Ectodermal cell (in vitro differentiated cells): Measurements from ENCODE around the gene SEMA5B.

Experiments
- H3K27ac ChIP-seq: 2 replicates; pipeline ENCODE4 v1.7.0; 2013; ENCODE audit warnings: mild to moderate bottlenecking, low read depth, low read length; ENCODE audit not compliant: insufficient read depth, poor library complexity, severe bottlenecking
- H3K27me3 ChIP-seq: 2 replicates; pipeline ENCODE4 v1.7.0; 2013; ENCODE audit warnings: mild to moderate bottlenecking, low read length; ENCODE audit not compliant: insufficient read depth, control insufficient read depth, poor library complexity, severe bottlenecking
- H3K36me3 ChIP-seq: one replicate; pipeline ENCODE4 v1.7.0; 2013; ENCODE audit warnings: low read length; ENCODE audit not compliant: control insufficient read depth, insufficient read depth
- H3K4me1 ChIP-seq: one replicate; pipeline ENCODE4 v1.7.0; 2013; ENCODE audit warnings: low read length; ENCODE audit not compliant: control insufficient read depth, insufficient read depth
- H3K4me3 ChIP-seq: 2 replicates; pipeline ENCODE4 v1.7.0; 2013; ENCODE audit warnings: low read depth, low read length, control low read depth; ENCODE audit not compliant: insufficient read depth
- H3K9me3 ChIP-seq: 2 replicates; pipeline ENCODE4 v1.7.0; 2013; ENCODE audit warnings: mild to moderate bottlenecking, low read length, moderate library complexity; ENCODE audit not compliant: control insufficient read depth
- WGBS, 2 experiments: methylation state at CpG; one replicate each; pipeline ENCODE4 v1.1.7; 2013; ENCODE audit warnings: missing lambda C conversion rate in 2 of 2; 5-methylcytosine and 5-hydroxymethylcytosine counted together

SEMA5B gene

DNA sequence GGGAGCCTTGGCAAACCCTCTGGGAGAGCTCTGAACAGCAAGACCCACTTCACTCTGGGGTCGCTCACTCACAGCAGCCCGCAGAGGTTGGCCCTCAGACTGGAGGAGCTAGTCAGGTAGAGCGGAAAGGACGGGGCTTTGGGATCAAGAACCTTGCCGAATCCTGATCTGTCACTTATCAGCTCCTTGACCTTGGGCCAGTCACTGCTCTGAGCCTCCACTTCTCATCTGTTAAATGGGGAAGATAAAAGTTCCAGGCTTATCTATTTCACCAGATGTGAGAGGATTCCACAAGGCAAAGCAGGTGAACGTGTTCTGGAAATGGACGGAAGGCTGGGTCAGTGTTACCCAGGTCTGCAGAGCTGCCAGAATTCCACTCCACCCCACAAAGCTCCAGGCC is 29.4 kb downstream of the SEMA5B start:
- Histone ChIP-seq H3K4me1 (peaks cover 28% of the 10 kb centered on the region), H3K9me3 (no peaks in the 10 kb centered on the region), H3K27ac (no peak overlapping the region), H3K4me3 (no peak overlapping the region), H3K36me3 (no peaks in the 10 kb centered on the region), H3K27me3 (no peaks in the 10 kb centered on the region)
- 96 to 98% methylated on average over 7 of the region's 7 CpGs for WGBS, 2 experiments

DNA sequence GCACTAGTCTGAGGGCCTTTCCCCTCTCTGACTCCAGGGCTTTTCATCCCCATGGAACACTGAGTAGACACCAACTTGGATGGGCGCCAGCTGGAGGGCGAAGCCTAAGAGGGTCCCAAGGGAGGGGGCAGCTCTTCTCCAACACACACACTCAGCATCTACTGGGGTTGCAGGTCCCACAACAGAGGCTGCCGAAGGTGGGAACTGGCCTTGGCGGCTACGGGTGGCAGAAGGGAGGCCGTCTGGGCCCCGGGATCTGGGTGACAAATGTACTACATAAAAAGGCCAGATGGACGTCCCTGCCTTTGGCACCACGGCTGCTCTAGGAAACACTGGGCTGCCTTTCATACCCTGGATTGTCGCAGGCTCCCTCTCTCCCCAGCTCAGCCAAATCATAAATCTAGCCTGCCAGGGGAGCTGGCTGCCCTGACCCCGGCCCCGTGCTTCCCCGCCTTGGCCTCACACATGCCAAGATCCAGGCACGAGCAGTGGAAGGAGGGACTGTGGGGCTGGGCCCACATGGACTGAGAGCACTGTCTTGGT is 31.5 kb downstream of the SEMA5B start:
- Histone ChIP-seq H3K4me3 (no peak overlapping the region), H3K4me1 (peaks cover 35% of the 10 kb centered on the region), H3K9me3 (no peaks in the 10 kb centered on the region), H3K27ac (no peak overlapping the region), H3K27me3 (no peaks in the 10 kb centered on the region), H3K36me3 (no peaks in the 10 kb centered on the region)
- WGBS, 2 experiments = 89 to 91% methylated on average over 14 of the region's 14 CpGs

DNA sequence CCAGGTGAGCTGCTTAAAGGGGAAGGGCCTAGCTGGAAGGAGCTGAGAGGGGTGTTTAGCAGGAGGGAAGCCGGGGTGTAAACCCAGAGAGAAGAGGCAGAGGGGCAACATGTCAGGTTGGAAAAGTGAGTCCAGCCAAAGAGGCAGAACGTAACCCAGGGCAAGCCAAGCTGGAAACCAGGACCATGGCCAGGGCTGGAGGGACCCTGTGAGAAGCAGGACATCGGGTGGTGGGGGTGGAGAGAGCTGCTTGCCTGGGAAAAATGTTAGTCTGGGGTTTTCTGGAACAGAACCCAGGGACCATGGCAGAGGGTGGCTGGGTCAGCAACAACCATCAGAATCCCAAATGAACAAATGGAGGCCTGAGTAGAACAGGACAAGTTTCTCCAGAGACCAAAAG is 32.6 kb downstream of the SEMA5B start:
- Histone ChIP-seq H3K27me3 (no peaks in the 10 kb centered on the region), H3K36me3 (no peaks in the 10 kb centered on the region), H3K27ac (no peak overlapping the region), H3K4me3 (no peak overlapping the region), H3K4me1 (peaks cover 35% of the 10 kb centered on the region), H3K9me3 (no peaks in the 10 kb centered on the region)
- WGBS, 2 experiments = 92 to 95% methylated on average over 3 of the region's 3 CpGs

DNA sequence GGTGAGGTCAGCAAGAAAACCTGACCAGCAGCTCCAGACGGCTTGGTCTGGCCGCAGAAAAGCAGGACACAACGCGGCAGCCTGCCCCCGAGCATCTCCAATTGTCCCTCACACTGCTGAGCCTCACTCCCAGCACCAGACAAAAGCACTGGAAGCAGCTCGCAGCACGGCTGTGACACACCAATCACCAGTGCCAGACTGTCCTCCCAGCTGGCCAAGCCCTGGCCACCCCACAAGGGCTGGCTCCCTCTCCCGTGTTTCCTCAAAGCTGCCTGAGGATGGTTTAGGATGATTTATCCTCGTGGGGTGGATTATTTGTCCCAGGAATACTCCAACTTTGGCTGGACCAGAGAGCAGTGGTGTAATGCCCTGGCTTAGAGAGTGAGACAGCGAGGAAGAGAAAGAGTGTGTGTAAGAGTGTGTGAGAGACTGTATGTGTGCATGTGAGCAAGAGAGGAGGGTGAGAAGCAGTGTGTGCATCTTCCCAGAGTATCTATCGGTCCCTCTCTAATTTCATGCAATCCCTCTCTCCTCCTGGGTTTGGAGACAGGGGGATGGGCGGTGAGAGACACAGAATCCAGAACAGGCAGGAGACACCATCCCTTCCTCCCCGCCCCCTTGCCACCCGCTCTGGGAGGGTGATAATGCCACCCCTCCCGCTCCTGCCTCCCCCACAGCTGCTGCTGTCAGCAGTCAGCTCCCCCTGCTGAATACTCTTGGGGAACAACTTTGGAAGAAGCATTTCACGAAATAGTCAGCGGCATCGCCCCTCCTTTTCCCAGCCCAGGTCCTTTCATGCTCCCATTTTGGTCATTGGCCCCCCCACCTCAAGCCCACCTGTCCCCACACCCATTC is 34.2 kb downstream of the SEMA5B start:
- Histone ChIP-seq H3K27me3 (no peaks in the 10 kb centered on the region), H3K36me3 (no peaks in the 10 kb centered on the region), H3K4me3 (no peak overlapping the region), H3K27ac (peak overlapping the region; percentile 68), H3K9me3 (no peaks in the 10 kb centered on the region), H3K4me1 (peaks cover 47% of the 10 kb centered on the region)
- WGBS, 2 experiments = 52 to 54% methylated on average over 18 of the region's 18 CpGs

DNA sequence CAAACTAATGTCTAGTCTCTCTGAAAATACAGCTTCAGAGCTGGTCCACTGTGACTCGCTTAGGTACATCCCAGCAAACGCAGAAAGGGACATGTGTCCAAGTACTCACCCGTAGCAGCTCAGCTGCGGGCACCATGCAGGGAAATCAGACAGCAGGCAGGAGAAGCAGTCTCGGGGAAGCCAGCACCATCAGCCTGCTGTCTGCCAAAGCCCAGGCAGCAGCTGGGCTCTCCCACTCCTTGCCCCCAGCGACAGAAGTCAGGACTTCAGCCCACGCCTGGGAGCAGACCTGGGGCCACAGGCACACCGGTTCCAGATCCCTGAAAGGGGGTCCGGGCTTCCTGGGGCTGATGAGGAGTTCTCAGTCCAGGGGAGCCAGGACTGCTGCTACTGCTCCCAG is 34.9 kb downstream of the SEMA5B start:
- H3K27me3 ChIP-seq = no peaks in the 10 kb centered on the region
- 87 to 88% methylated on average over 9 of the region's 9 CpGs for WGBS, 2 experiments
- H3K27ac ChIP-seq = peak overlapping the region; percentile 68
- no peaks in the 10 kb centered on the region for H3K36me3 ChIP-seq
- H3K4me3 ChIP-seq = no peak overlapping the region
- no peaks in the 10 kb centered on the region for H3K9me3 ChIP-seq
- peaks cover 53% of the 10 kb centered on the region for H3K4me1 ChIP-seq

DNA sequence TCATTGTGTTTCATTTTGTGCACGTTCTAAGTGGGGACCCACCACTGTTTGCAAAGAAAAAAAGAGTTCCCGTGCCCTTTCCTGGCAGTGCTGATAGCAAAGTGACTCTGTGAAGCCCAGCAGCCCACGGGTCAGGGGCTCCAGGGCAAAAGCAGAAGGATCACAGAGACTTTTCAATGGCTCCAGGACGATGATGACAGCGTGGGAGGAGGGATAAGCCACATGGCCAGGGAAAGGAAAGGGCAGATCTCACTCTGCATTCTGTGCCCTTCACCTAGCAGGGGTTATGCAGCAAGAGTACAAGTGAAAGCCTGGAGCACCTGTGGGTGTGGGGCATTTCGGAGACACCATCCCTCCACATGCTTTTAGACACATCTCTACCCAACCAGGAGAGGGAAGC is 35.4 kb downstream of the SEMA5B start:
- no peak overlapping the region for H3K27ac ChIP-seq
- H3K36me3 ChIP-seq = no peaks in the 10 kb centered on the region
- peaks cover 54% of the 10 kb centered on the region for H3K4me1 ChIP-seq
- no peaks in the 10 kb centered on the region for H3K9me3 ChIP-seq
- WGBS, 2 experiments = 87 to 89% methylated on average over 6 of the region's 6 CpGs
- no peak overlapping the region for H3K4me3 ChIP-seq
- no peaks in the 10 kb centered on the region for H3K27me3 ChIP-seq

DNA sequence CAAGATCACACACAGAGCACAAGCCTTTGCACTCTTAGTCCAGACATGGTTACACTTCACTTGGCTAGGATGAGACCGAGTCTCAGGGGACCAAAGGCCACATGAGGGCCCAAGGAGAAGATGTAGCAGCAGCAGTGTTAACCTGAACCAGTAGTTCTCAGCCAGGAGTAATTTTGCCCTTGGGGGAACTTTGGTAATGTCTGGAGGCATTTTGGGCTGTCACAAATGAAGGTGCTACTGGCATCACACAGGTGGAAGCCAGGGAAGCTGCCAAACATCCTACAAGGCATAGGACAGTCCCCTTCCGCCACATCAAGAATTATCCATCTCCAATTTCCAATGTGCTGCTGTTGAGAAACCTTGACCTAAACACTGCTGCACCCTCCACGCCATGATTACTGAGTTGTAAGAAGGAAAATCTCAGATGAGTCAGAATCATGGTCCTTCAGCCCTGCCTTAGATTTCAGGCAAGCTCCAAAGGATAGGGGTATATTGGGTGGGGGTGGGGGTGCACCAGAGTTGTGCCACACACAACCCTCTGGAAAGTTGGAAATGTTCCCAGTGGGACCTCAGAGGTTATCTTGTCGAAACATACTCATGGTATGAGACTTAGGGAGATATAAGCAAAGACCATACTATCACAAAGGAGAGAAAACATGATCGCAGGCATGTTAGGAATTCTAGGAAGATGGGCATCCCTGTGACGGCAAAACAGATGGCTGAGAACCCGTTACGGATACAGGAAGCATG is 36.2 kb downstream of the SEMA5B start:
- Histone ChIP-seq H3K27ac (no peak overlapping the region), H3K36me3 (no peaks in the 10 kb centered on the region), H3K4me1 (peaks cover 59% of the 10 kb centered on the region), H3K27me3 (no peaks in the 10 kb centered on the region), H3K9me3 (no peaks in the 10 kb centered on the region), H3K4me3 (no peak overlapping the region)
- WGBS, 2 experiments = 96 to 97% methylated on average over 8 of the region's 8 CpGs

DNA sequence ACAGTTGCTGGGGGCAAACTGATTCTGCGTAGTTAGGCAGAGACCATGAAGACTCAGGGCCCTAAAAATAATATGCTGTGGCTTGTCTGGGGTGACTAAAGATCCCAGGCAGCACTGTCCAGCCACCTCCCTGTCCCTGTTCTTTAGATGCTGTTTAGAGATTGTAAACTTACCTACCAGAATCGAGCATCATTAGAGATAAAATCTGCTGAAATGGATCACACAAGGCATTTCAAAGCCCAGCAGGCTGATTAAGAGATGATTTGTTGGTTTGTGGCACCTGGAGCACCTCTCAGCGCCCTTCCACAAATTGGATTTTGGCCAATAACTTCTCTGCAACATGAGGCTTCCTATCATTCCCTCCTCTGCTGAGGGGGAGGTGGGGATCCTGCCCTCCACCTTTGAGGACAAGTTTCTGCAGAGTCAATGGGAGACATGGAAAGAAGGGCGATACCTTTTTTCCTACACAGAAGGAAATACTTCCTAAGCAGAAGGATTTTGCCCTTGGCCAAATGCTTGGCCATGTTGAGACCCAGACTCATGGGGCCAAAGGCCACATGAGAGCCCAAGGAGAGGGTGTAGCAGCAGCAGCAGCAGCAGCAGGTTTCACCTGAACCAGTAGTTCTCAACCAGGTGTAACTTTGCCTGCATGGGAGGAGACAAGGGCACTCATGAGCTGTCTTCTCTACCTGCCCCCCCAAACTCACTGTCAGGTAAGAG is 37.5 kb downstream of the SEMA5B start:
- Histone ChIP-seq H3K4me3 (no peak overlapping the region), H3K4me1 (peaks cover 72% of the 10 kb centered on the region), H3K27me3 (no peaks in the 10 kb centered on the region), H3K27ac (no peak overlapping the region), H3K9me3 (no peaks in the 10 kb centered on the region), H3K36me3 (no peaks in the 10 kb centered on the region)
- 92 to 95% methylated on average over 4 of the region's 4 CpGs for WGBS, 2 experiments

DNA sequence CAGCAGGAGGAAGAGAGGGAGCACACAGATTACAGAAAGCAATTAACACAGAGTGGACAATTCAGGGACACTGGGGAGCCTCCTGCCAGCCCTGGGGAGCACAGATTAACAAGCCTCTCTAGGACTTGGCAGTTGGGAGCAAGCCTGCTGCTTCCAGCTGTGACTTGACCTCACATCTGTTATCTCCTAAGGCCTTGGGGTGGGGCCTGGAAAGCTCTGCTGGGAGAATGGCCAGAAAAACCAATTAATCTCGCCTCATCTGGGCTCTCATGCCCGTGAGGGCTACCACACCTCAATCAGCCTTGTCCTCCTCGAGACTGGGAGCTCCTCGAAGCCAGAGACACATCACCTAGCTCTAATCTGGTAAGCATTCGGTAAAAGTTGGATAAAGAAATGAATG is 39.1 kb downstream of the SEMA5B start:
- 69 to 80% methylated on average over 5 of the region's 5 CpGs for WGBS, 2 experiments
- Histone ChIP-seq H3K36me3 (no peaks in the 10 kb centered on the region), H3K4me1 (peaks cover 76% of the 10 kb centered on the region), H3K9me3 (no peaks in the 10 kb centered on the region), H3K4me3 (no peak overlapping the region), H3K27me3 (no peaks in the 10 kb centered on the region), H3K27ac (no peak overlapping the region)
